HPDE6-E6E7 (cell line): ENCODE results near the gene CCDC121.
"Not testable (repeated sequence)": the region's sequence is repeated elsewhere in the genome, so short reads cannot be mapped to it uniquely, and the experiment has no call there.

ENCODE experiments used
- DNase-seq: peaks from one replicate; pipeline ENCODE4 v3.0.0; 2011; ENCODE audit warnings: missing footprints; ENCODE audit errors: extremely low spot score

The CCDC121 gene

DNA sequence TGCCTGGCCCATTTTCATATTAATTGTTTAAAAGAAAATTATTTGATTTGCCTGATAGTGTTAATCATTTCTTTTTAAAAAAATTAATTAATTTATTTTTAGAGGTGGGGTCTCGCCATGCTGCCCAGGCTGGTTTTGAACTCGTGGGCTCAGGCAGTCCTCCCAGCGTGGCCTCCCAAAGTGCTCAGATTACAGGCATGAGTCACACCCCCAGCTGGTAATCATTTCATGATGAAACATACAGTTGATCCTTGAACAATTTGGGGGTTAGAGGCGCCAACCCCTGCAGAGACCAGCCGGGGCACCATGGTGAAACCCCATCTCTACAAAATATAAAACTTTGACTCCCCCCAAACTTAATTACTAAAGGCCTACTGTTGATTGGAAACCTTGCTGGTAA lies 8.0 kb upstream of the CCDC121 start:
- no peak for DNase-seq

DNA sequence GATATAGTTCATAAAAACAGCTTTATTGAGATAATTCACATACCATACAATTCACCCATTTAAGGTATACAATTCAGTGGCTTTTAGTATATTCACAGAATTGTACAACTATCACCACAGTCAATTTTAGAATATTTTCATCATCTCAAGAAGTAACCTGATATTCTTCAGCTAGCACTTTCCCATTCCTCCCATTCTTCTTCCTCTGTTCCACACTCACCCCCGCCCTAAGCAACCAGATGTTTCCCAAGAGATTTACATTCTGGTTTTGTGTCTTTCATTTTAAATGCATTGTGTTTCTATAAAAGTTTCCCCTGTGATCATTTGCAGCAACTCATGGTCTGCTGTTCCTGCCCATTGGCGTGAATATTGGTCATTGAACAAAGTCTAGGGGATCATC lies 5.5 kb upstream of the CCDC121 start:
- DNase-seq, result no peak

DNA sequence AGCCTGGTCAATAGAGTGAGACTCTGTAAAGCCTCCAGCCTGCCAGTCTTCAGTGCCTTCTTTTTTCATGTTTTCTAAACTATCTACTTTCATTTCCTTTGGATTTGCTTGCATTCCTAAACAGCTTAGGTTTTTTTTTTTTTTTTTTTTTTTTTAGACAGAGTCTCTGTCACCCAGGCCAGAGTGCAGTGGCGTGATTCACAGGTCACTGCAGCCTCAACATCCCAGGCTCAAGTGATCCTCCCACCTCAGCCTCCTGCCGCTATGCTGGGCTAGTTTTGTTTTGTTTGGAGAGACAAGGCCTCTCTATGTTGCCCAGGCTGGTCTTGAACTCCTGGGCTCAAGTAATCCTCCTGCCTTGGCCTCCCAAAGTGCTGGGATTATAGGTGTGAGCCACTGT lies 1.4 kb upstream of the CCDC121 start:
- DNase-seq, result not testable (repeated sequence)

DNA sequence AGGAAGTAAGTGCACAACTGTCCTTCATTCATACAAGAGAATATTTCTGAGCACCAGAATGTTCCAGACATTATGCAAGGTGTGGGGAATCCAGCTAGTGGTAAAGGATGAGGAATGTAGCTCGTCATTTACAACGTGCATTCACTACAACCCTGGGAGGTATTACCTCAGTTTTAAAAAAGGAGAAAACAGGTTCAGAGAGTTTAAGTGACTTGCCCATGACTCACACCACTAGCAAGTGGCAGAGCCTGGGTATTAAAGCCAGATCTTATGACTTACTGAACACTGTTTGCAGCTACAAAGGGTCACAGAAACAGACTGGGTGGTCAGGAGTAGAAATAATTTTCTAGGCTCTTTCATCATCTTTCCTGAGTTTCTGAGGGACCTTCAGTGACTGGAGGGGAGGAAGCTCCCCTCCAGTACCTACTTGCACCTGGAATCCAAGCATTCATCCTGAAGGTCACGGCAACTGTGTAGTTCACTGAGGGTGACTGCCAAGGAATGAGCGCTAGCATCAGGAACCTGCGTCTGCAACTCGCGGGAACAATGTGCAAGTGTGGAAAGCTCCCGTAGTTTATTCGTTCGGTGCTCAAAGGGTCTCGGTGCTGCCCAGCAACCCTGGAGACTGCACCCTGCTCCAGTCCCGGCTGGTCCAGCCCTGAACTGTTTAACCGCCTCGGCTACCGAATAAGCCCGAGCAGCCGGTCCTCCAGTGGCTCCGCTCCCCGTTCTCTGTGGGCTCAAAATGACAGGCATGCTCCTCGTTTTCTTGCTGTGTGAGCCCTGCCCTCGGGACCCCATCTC lies 647 bp downstream of the CCDC121 start:
- peak; percentile 84 for DNase-seq

DNA sequence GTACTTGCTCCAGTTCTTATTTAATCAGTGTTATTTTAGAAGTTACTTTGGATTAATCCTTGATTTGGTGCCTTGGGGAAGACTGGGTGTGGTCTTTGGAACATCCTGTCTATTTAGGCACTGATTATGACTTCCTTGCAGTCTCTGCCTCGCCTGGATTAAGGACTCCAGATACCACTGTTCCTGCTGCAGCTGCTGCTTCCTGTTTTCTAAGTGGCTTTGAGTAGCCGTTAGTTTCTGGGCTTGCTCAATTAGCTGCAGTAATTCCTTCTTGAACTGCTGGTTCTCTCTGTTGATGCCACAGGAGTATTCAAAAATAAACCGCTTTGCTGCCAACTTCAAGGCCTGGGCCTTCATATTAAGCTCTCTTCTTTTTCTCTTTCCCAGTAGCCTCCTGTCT lies 1.9 kb downstream of the CCDC121 start:
- not testable (repeated sequence) for DNase-seq

DNA sequence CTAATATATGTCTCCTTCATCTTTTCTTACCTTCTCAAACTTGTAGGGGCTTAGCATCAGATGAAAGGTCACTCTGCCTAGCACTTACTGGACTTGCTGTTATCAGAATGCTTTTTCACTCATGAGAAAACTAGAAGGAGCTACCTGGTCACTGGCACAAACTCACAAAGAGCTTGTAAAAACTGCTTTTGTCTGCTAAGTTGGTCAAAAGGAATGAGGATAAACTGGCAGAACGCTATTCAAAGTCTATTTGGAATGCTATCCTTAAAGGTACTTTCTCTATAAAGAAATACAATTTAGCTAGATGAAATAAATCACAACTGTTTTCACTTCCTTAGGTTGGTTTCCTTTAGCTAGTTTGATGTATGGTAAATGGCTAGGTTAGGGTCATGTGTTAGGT lies 2.5 kb downstream of the CCDC121 start:
- not testable (repeated sequence) for DNase-seq

DNA sequence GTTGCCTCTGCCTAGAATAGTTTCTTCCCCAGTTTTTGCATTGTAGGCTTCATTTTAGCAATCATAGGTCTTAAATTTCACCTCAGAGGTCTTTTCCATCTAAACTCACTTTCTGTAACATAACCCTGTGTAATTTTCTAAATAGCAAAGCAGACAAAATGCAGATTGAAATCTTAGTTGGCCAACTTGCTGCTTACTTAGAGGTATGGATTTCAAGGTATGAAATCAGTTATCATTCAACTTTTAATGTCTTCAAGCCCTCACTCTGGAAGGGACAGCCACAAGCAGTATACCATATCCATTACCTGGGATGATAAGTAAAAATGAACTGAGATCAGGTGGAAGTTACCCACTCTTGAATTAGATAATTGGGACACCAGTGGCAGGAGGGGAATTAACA lies 3.9 kb downstream of the CCDC121 start:
- DNase-seq, result no peak

DNA sequence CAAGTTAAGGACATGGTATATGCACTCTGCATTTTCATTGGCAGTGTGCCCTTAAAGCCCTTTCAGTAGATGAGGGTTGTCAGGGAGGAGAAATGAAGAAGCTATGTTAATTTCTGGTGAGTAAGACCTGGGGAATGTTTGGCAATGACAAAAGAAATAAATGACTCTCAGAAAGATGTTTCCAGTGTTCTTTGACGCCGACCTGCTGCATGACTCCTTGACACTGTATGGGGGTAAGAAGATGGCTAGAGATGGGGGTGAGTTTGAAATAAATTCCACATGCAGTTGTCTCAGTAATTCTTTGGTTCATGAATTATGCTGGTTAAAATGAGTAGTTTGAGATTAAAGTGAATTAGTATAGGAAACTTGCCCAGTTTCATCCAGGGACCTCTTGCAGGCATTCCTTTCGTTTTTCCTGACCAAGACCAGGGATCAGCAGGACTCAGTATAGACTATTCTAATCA lies 5.9 kb downstream of the CCDC121 start:
- DNase-seq, result no peak

DNA sequence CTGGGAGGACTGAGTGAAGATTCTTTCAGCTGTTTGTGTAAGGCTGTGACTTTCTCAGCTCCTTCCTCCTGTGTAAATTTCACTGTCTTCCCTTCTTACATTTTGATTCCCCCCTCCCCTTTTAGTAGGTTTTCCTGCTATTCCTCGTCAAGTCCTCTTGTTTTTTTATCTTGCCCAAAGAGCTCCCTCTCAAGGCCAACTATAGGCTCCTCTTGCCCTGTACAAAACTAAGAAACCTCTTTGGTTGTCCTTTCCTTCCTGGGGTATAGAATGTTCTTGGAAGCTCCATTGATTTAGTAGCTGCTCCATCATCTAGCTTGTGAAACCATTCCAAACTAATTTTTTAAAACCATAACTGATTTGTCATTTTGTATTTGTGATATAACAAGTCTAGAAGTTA lies 7.3 kb downstream of the CCDC121 start:
- no peak for DNase-seq

DNA sequence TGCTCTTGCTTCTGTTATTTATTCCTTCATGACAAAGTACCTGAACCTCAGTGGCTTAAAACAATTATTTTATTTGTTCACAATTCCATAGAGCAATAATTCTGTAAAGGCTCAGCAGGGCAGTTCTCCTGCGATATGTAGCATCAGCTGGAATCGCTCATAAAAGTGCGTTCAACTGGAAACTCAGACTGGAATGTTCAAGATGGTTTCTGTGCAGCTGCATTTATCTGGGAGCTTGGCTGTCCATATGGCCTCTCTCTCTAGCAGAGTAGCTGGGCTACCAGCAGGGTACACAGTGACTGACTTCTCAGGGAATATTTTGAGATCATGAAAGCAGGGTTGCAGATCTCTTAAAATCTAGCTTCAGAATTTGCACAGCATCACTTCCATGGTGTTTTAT lies 13.5 kb downstream of the CCDC121 start:
- DNase-seq, result no peak

DNA sequence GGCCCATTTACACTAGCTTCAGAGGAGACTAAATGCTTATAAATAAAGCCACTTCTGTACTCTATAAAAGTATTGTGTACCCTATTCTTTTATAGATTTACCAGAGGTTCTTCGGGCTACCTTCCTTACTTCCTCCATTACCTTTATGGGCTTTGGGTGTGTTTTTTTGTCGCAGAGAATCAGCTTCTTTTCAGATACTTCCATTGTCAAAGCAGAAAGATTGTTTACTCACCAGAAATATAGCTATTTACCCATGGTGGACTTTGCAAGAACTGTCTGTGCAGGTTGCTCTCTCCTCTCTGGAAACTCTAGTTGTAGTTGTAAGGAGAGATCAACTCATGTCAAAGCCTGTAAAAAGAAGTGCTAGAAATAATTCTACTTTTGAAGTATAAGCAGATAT lies 14.8 kb downstream of the CCDC121 start:
- DNase-seq, result no peak

DNA sequence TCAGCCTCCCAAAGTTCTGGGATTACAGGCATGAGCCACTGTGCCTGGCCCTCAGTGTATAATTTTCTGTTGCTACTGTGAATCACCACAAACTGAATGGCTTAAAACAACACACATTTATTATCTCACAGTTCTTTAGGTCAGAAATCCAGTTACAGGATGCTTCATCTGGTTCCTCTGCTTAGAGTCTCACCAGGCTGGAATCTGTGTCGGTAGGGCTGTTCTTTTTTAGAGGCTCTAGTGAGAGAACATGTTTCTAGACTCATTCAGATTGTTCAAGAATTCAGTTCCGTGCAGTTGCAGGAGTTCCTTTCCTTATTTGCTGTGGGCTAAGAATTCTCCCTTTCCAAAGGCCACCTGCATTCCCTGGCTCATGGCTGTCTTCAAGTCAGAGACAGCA lies 22.2 kb downstream of the CCDC121 start:
- DNase-seq, result no peak

DNA sequence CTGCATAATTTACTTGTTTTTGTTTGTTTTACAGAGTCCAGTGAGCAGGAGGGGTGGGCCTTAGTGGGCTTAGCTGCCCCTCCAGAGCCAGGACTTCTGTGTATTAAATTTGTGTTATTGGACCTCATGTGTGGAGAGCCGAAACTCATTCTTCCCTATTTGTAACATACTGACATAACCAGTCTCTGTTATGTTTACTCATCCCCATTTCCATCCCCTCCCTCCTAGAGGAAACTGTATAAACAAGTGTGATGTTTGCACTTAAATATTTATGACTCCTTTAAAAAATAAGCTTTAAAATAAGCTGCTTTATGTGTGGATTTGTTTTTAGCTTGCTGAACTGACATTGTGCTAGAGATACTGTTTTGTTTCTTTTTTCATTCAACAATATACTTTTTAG lies 32.2 kb downstream of the CCDC121 start:
- no peak for DNase-seq

DNA sequence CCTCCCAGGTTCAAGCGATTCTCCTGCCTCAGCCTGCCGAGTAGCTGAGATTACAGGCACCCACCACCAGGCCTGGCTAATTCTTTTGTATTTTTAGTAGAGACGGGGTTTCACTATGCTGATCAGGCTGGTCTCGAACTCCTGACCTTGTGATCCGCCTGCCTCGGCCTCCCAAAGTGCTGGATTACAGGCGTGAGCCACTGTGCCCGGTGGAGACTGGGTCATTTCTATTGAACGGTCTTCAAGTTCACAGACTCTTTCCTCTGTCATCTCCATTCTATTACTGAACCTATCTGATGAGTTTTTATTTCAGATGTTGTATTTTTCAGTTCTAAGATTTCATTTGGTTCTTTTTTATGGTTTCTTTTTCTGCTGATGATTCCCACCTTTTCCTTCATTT lies 33.4 kb downstream of the CCDC121 start:
- not testable (repeated sequence) for DNase-seq

DNA sequence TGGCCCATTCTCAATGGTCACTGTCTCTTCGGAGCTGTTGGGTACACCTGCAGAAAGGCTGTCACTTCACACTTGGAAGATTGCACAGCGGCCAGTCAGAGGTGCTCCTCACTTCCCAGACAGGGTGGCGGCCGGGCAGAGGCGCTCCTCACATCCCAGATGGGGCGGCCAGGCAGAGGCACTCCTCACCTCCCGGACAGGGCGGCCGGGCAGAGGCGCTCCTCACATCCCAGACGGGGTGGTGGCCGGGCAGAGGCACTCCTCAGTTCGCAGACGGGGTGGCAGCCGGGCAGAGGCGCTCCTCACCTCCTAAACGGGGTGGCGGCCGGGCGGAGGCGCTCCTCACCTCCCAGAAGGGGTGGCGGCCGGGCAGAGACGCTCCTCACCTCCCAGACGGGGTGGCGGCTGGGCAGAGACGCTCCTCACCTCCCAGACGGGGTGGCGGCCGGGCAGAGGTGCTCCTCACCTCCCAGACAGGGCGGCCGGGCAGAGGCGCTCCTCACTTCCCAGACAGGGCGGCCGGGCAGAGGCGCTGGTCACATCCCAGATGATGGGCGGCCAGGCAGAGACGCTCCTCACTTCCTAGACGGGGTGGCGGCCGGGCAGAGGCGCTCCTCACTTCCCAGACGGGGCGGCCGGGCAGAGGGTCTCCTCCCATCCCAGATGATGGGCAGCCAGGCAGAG lies 34.6 kb downstream of the CCDC121 start:
- not testable (repeated sequence) for DNase-seq

DNA sequence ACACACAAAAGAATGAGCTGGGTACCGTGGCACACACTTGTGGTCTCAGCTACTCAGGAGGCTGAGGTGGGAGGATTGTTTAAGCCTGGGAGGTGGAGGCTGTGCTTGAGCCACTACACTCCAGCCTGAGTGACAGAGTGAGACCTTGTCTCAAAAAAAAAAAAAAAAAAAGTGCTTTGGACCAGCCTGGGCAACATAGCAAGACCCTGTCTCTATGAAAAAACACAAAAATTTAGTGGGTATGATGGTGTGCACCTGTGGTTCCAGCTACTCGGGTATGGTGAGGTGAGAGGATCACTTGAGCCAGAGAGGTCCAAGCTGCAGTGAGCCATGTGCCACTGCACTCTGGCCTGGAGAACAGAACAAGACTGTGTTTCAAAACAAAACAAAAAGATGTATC lies 35.6 kb downstream of the CCDC121 start:
- no peak for DNase-seq

DNA sequence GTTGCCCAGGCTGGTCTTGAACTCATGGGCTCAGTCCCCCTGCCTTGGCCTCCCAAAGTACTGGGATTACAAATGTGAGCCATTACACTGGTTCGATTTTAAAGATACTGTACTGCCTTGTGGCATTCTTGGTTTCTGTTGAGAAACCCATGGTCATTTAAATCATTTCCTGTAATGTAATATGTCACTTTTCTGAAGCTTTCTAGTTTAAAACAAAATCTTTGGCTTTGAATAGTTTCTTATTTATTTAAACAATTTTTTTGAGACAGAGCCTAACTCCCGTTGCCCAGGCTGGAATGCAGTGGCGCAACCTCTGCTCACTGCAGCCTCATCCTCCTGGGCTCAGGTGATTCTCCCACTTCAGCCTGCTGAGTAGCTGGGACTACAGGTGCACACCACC lies 37.1 kb downstream of the CCDC121 start:
- DNase-seq, result no peak

DNA sequence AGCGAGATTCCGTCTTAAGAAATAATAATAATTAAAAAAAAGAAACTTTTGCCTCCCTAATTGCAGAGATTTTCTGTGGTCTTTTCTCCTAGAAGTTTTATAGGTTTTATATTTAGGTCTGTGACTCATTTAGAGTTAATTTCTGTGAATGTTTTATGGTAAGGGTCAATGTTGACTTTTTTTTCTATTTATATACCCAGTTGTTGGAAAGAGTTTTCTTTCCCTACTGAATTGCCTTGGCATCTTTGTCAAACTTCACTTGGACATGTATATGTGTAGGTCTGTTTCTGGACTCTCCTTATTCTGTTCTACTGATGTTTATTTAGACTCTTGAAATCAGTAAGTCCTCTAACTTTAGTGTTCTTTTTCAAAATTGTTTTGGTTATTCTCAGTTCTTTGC lies 40.5 kb downstream of the CCDC121 start:
- DNase-seq, result no peak

DNA sequence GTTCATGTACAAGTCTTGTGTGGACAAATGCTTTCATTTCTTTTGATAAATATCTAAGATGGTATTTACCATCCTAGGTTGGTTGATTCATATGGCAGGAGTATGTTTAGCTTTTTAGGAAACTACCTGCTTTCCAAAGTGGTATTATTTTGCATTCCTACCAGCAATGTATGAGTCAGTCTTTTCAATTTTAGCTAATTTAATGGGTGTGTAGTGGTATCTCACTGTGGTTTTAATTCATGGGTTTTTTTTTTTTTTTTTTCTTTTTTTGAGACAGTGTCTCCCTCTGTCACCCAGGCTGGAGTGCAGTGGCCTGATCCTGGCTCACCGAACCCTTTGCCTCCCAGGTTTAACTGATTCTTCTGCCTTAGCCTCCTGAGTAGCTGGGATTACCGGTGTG lies 41.8 kb downstream of the CCDC121 start:
- no peak for DNase-seq

DNA sequence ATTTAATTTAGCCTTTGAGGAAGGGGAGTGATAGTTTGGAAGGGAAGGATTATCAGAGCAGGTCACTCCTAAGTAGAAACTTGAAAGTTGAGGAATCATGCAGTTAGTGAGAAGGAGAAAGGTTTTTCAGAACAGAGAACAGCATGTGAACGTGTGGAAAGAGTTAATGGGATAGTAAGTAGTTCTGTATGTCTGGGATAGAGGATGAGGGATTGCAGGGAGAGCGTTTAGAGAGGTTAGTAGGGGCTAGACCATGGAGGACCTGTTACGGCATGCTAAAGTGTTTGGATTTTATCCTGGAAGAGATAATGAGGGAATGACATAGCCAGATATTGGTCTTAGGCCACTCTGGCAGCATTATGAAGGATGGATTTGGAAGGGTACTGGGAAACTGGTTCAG lies 44.2 kb downstream of the CCDC121 start:
- DNase-seq, result no peak

DNA sequence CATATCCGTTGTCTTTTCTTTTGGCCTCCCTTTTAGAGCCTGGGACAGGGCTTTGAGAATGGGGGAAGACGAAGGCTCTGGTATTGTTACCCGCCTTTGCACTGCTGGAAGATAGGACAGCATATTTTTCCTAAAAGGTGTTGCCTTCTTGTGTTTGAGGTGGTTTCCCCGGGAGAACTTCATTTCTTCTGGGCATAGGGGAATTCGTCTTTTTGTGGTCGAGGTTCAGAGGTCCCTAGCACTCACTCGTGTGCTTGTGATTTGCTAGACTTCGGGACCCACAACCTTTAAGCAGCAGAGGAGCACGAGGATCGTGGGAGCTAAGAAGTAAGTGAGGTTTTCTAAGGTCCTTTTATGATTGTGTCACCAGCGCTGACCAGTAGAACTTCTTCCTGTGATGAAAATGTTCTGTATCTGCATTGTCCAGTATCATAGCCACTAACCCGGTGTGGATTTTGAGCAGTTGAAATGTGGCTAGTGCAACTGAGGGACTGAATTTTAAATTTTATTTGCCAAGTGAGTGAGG lies 45.4 kb downstream of the CCDC121 start:
- peak; percentile 6 for DNase-seq

DNA sequence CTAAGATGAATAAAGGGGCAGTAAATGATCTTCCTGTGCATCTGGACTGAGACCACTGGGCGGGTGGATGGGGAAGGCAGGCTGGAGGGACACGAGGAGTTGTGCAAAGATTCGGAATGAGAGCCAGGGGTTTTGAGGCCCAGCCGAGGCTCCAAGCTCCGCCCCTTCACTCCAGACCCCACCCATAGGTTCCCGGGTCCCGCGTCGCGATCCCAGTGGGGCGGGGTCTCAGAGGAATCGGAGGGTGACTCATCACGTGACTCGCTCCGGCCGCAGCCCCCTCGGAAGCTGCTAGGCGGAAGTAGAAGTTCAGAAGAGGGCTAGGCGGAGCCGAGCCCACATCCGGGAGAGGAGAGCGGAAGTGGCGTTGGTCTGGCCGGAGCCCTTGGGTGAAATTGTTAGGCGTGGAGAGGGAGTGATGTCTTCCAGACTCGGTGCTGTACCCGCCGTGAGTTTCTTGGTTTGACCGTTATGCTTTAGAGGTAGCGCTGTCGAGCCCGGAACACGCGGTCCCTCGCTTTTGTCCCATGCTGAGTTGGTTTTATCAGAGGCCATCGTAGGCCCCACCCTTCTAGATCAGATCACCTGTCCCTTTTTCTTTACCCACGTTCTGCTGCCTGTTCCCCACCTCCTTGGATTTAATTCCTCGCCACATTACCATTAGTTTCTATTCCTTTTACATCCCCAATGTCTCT lies 46.0 kb downstream of the CCDC121 start, which contains the start of gene ZNF512:
TSS of gene ZNF512 (plus strand) at position 348 of the 695 bp plus-strand sequence. CDS start at position 419, 71 bp downstream.
- DNase-seq, result peak; percentile 75
